ENCODE data around the gene NDUFS7.

DNA sequence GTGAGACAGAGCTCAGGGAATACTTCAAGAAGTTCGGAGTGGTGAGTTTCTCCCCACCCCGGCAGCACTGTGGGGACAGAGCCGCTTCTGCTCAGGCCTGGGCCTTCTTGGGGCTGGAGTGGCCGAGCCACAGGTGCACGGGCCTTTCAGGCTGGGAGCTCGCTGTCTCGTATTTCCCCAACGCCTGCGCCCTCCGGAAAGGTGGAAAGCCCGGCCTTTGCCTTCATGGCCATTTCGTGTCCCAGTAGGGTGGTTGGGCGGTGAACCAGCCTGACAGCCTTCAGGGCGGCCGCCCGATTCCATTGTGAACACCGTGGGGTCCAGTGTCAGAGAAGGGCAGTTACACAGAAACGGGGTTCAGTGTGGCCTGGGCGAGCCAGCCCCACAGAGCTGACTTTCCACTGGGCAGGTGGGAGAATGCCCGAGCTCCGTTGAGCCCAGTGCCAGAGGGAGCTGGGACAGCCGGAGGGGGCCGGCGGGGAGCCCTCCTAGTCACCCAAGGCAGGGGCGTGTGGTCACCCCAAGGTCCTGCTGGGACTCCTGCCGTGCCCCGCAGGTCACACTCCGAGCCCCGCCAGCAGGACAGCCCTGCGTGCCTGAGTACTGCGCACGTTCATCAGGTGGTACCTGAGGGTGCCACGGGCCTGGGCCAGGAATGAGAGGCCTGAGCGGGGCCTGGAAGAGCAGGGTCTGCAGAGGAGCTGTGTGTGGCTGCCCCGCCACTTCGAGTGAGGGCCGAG is 37.7 kb downstream of the NDUFS7 start:
- TF ChIP-seq, protein P1, sequence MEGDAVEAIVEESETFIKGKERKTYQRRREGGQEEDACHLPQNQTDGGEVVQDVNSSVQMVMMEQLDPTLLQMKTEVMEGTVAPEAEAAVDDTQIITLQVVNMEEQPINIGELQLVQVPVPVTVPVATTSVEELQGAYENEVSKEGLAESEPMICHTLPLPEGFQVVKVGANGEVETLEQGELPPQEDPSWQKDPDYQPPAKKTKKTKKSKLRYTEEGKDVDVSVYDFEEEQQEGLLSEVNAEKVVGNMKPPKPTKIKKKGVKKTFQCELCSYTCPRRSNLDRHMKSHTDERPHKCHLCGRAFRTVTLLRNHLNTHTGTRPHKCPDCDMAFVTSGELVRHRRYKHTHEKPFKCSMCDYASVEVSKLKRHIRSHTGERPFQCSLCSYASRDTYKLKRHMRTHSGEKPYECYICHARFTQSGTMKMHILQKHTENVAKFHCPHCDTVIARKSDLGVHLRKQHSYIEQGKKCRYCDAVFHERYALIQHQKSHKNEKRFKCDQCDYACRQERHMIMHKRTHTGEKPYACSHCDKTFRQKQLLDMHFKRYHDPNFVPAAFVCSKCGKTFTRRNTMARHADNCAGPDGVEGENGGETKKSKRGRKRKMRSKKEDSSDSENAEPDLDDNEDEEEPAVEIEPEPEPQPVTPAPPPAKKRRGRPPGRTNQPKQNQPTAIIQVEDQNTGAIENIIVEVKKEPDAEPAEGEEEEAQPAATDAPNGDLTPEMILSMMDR (IDR thresholded peaks at IDR 0.05), result no peak
- TF ChIP-seq POLR2A (IDR thresholded peaks at IDR 0.05), result no peak
- TF ChIP-seq EP300 (IDR thresholded peaks at IDR 0.05), result no peak
